Measurements from ENCODE around the gene DLGAP4.

- TF ChIP-seq, protein P1, sequence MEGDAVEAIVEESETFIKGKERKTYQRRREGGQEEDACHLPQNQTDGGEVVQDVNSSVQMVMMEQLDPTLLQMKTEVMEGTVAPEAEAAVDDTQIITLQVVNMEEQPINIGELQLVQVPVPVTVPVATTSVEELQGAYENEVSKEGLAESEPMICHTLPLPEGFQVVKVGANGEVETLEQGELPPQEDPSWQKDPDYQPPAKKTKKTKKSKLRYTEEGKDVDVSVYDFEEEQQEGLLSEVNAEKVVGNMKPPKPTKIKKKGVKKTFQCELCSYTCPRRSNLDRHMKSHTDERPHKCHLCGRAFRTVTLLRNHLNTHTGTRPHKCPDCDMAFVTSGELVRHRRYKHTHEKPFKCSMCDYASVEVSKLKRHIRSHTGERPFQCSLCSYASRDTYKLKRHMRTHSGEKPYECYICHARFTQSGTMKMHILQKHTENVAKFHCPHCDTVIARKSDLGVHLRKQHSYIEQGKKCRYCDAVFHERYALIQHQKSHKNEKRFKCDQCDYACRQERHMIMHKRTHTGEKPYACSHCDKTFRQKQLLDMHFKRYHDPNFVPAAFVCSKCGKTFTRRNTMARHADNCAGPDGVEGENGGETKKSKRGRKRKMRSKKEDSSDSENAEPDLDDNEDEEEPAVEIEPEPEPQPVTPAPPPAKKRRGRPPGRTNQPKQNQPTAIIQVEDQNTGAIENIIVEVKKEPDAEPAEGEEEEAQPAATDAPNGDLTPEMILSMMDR (conservative IDR thresholded peaks at IDR 0.05; ENCODE audit: low read depth, low read length), result no peak
- TF ChIP-seq EZH2 (IDR thresholded peaks at IDR 0.05; ENCODE audit: borderline replicate concordance, low read depth, low read length, poor library complexity, severe bottlenecking), result no peak
Observed at GRCh38 chr20:36501367-36502006, 195.3 kb downstream of the DLGAP4 start.

Measured in A673 (cell line).